Psoas muscle (tissue), 8 donors: ENCODE results near the gene NAMPT. TPM values are rescaled to one million over a fixed set of nuclear protein-coding genes. Genes with fewer than 3 reads are reported as not detected.
"Not testable (repeated sequence)": the region's sequence is repeated elsewhere in the genome, so short reads cannot be mapped to it uniquely, and the experiment has no call there.

Experiments used
- ATAC-seq, 4 donors: fragments of 200-7000 bp; cut with Tn5 transposase; one replicate each; pipeline ENCODE4 v1.9.1; 2020; ENCODE audit warnings: moderate library complexity in 3 of 4, mild to moderate bottlenecking in 2 of 4
- DNase-seq, 2 donors: peaks; one replicate each; pipeline ENCODE4 v3.0.0-alpha.2; 2020
- H3K27ac ChIP-seq: fragments of 200-600 bp; one replicate; pipeline ENCODE4 v1.8.0; 2022
- H3K27me3 ChIP-seq, 3 donors: fragments of 200-600 bp in 1 of 3; one replicate each; pipeline versions ENCODE4 v1.6.1 to v1.8.0; 2013 to 2022; ENCODE audit warnings: low read length in 2 of 3, mild to moderate bottlenecking in 2 of 3, moderate library complexity in 1 of 3; ENCODE audit not compliant: insufficient read depth in 3 of 3
- H3K36me3 ChIP-seq, 2 donors: fragments of 200-600 bp in 1 of 2; one replicate each; pipeline versions ENCODE4 v1.6.1 to v1.8.0; 2013 to 2022; ENCODE audit warnings: low read depth in 1 of 2, mild to moderate bottlenecking in 1 of 2, moderate library complexity in 1 of 2; ENCODE audit not compliant: insufficient read depth in 1 of 2
- H3K4me1 ChIP-seq: fragments of 200-600 bp; one replicate; pipeline ENCODE4 v1.8.0; 2022
- H3K4me3 ChIP-seq: fragments of 200-600 bp; one replicate; pipeline ENCODE4 v1.8.0; 2022; ENCODE audit warnings: mild to moderate bottlenecking
- H3K9me3 ChIP-seq: fragments of 200-600 bp; one replicate; pipeline ENCODE4 v1.8.0; 2022
- WGBS, 3 donors: extraction: QIAGEN DNeasy Blood & Tissue Kit; methylation state at CpG; one replicate each; pipeline versions ENCODE4 v1.1.6 to v1.1.7; 2013; 5-methylcytosine and 5-hydroxymethylcytosine counted together
- intact Hi-C, 2 donors: fragments of 100-400 bp; cut with DNase I; formaldehyde crosslinking; loops; one replicate each; pipeline versions ENCODE4 v1.11.0 to v1.14.2; 2022
- polyA plus RNA-seq, 3 donors: library from polyadenylated mRNA; stranded (reverse); fragments of 200-250 nt; gene quantifications; one replicate each; pipeline ENCODE4 v1.2.3, GENCODE V29; 2013
- total RNA-seq, 4 donors: library from RNA; stranded (reverse); fragmentation: NEBNext Ultra II Directional in 2 of 4; extraction: Animal tissue kit (Norgen Biotek cat#: 25700) in 2 of 4; gene quantifications; one replicate each; pipeline versions ENCODE4 v1.2.1 to v1.2.4, GENCODE V29; 2021 to 2023
- TF ChIP-seq, protein P1 (sequence below): fragments of 200-600 bp; IDR thresholded peaks from one replicate; pipeline ENCODE4 v1.8.0; 2022; ENCODE audit warnings: antibody characterized with exemption
- donor health status: healthy with polysubstance abuse.
- donor health status: DM: no; HTN: no; CAD: no; lungs with moderate emphysema.
- donor health status: Bipolar disorder and iron deficiency.
- donor health status: healthy.
- donor health status: DM: yes; HTN: yes; CAD: no.
- donor health status: DM: no; HTN: no; CAD: no.
- donor health status: DM: no; HTN: no; CAD: no.
- donor health status: DM: yes; HTN: yes; CAD: no.

NAMPT gene
- total and polyA plus RNA-seq, 7 donors, result 57.2 to 401 (median 130) TPM

DNA sequence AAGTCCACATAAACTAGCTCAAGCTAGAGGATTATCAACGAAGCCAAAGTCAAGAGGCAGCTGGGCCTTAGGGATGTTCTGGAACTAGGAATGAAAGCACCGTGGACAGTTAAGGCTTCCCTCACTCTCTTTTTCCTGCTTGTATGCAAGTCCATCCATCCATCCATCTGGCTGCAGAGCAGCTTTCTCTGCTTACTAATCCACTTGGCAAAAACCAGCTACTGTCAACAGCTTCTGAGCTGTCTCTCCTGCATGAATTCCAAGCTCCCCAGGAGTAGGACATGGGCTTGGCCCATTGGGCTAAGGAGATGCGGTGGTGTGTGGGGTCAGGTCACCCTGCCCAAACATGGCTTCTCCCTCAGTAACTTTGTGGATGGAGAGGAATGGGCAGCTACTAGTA, 66.2 kb downstream of the NAMPT start:
- 77 to 91% (median 77%) methylated on average over 3 of the region's 3 CpGs for WGBS, 3 donors
- peak overlapping the region; percentile 89 for H3K27ac ChIP-seq
- ATAC-seq (no peak), DNase-seq (no peak)
- TF ChIP-seq, protein P1, sequence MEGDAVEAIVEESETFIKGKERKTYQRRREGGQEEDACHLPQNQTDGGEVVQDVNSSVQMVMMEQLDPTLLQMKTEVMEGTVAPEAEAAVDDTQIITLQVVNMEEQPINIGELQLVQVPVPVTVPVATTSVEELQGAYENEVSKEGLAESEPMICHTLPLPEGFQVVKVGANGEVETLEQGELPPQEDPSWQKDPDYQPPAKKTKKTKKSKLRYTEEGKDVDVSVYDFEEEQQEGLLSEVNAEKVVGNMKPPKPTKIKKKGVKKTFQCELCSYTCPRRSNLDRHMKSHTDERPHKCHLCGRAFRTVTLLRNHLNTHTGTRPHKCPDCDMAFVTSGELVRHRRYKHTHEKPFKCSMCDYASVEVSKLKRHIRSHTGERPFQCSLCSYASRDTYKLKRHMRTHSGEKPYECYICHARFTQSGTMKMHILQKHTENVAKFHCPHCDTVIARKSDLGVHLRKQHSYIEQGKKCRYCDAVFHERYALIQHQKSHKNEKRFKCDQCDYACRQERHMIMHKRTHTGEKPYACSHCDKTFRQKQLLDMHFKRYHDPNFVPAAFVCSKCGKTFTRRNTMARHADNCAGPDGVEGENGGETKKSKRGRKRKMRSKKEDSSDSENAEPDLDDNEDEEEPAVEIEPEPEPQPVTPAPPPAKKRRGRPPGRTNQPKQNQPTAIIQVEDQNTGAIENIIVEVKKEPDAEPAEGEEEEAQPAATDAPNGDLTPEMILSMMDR, result no peak
- no peaks in the 10 kb centered on the region for H3K36me3 ChIP-seq
- no peaks in the 10 kb centered on the region for H3K9me3 ChIP-seq
- H3K27me3 ChIP-seq, result no peaks in the 10 kb centered on the region
- intact Hi-C loops, result no loop called here
- H3K4me1 ChIP-seq, result peaks cover 26% of the 10 kb centered on the region
- H3K4me3 ChIP-seq, result no peak overlapping the region

DNA sequence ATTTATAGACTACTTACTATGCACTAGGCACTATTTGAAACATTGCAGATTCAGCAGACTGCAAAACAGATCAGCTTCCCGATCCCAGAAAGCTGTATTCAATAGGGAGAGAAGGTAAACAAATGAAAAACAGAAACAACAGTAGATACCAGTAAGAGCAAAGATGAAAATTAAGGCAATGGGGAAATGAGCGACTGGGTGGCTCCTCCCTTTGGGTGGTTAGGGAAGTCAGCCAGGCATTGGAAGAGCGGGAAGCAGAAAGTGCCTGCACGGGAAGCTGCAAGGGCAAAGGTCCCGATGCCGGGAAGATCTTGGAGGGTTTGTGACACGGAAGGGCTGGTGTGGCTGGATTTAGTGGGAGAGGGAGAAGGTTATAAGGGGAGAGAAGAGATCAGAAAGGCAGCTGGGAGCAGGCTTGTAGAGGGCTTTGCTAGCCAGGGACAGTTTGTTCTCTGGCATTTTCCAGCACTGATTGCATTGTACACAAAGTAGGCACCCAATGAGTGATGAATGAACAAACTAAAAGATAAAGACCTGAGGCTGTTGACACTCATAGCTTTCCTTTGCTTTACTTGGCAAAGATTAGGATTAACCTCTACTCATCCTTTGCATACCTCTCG, 67.8 kb downstream of the NAMPT start:
- Histone ChIP-seq H3K9me3 (no peaks in the 10 kb centered on the region), H3K27me3 (no peaks in the 10 kb centered on the region), H3K4me3 (peak overlapping the region; percentile 49), H3K27ac (peak overlapping the region; percentile 89), H3K4me1 (peaks cover 26% of the 10 kb centered on the region), H3K36me3 (no peaks in the 10 kb centered on the region)
- intact Hi-C loops, result loop anchor here in 1 of 2 donors (2.0 kb wide), 1 partner anchor 68 kb away; the partner anchor contains the start of gene NAMPT
- 16 to 22% (median 18%) methylated on average over 8 of the region's 8 CpGs for WGBS, 3 donors
- TF ChIP-seq, protein P1, result no peak
- DNase-seq, result peak; percentile 76 to 80
- peak; percentile 76 to 93 (median 91) for ATAC-seq

DNA sequence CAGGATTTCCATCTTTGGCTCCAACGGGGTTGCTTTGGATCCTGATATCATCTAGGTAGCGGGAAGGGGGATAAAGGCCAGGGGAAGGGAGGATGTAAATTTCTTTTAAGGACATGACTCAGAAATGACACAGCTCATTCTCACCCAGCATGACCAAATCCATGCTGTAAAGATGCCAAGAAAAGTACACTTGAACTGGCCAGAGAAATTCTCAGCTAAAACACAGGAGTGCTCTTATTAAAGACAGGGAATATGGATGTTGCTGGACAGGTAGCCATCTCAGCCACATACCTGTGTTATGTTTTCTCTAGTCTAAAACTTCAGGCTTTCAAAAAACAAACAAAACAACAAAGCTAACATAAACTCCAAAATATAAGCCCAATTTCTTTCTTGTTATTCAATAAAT, 68.3 kb downstream of the NAMPT start:
- ATAC-seq, result peak; percentile 91 to 96 (median 93)
- intact Hi-C loops, result loop anchor here in 1 of 2 donors (2.0 kb wide), 1 partner anchor 68 kb away; the partner anchor contains the start of gene NAMPT
- peak; percentile 22 to 57 for DNase-seq
- Histone ChIP-seq H3K4me1 (peaks cover 26% of the 10 kb centered on the region), H3K27ac (peak overlapping the region; percentile 89), H3K27me3 (no peaks in the 10 kb centered on the region), H3K9me3 (no peaks in the 10 kb centered on the region), H3K36me3 (no peaks in the 10 kb centered on the region), H3K4me3 (peak overlapping the region; percentile 49)
- TF ChIP-seq, protein P1, result no peak
- WGBS, 3 donors, result 8 to 28% (median 9%) methylated on average over 2 of the region's 2 CpGs

DNA sequence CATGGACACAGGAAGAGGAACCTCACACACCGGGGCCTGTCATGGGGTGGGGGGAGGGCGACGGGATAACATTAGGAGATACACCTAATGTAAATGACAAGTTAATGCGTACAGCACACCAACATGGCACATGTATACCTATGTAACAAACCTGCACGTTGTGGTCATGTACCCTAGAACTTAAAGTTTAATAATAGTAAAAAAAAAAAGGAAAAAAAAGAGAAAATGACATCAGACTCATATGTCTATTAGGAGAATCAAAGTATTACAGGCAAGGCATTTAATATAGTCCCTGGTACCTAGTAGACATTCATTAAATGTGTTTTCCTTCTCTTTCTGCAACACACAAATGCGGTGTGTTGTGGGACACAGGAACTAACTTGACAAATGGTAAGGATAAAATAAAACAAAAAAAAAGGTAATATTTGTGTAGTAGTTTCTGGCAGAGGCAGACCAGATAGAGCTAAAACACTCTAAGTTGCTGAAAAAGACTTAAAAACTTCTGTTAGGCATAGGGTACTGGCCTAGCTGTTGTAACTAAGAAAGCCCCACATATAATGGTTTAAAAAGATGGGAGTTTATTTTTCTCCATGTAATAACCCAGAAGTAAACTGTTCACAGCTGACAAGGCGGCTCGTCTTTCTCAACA, 68.8 kb downstream of the NAMPT start:
- peaks cover 26% of the 10 kb centered on the region for H3K4me1 ChIP-seq
- H3K27me3 ChIP-seq, result no peaks in the 10 kb centered on the region
- intact Hi-C loops, result loop anchor here in 1 of 2 donors (2.0 kb wide), 1 partner anchor 69 kb away; the partner anchor contains the start of gene NAMPT
- no peaks in the 10 kb centered on the region for H3K36me3 ChIP-seq
- H3K9me3 ChIP-seq, result no peaks in the 10 kb centered on the region
- H3K4me3 ChIP-seq, result no peak overlapping the region
- WGBS, 3 donors, result 65 to 72% (median 70%) methylated on average over 8 of the region's 8 CpGs
- no peak for DNase-seq
- ATAC-seq, result no peak
- peak overlapping the region; percentile 89 for H3K27ac ChIP-seq
- TF ChIP-seq, protein P1, result no peak

DNA sequence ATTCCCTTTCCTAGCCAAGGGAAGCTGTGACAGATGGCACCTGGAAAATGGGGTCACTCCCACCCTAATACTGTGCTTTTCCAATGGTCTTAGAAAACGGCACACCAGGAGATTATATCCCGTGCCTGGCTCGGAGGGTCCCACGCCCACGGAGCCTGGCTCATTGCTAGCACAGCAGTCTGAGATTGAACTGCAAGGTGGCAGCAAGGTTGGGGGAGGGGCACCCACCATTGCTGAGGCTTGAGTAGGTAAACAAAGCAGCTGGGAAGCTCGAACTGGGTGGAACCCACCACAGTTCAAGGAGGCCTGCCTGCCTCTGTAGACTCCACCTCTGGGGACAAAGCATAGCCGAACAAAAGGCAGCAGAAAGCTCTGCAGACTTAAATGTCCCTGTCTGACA, 75.8 kb downstream of the NAMPT start:
- H3K27me3 ChIP-seq, ATAC-seq, H3K4me1 ChIP-seq, H3K4me3 ChIP-seq, H3K36me3 ChIP-seq, H3K27ac ChIP-seq, DNase-seq, H3K9me3 ChIP-seq, intact Hi-C loops: not testable (repeated sequence)
- 81 to 97% (median 92%) methylated on average over 7 of the region's 7 CpGs for WGBS, 3 donors
